GM19397 (cell line): Measurements from ENCODE around the gene DBF4B.
"Not testable (repeated sequence)": the region's sequence is repeated elsewhere in the genome, so short reads cannot be mapped to it uniquely, and the experiment has no call there.

ENCODE experiments used
- ATAC-seq: cut with Tn5 transposase; IDR thresholded peaks from one replicate; pipeline ENCODE4 v1.9.1; 2021; ENCODE audit warnings: mild to moderate bottlenecking, moderate library complexity; ENCODE audit not compliant: unreplicated experiment

The DBF4B gene, protein sequence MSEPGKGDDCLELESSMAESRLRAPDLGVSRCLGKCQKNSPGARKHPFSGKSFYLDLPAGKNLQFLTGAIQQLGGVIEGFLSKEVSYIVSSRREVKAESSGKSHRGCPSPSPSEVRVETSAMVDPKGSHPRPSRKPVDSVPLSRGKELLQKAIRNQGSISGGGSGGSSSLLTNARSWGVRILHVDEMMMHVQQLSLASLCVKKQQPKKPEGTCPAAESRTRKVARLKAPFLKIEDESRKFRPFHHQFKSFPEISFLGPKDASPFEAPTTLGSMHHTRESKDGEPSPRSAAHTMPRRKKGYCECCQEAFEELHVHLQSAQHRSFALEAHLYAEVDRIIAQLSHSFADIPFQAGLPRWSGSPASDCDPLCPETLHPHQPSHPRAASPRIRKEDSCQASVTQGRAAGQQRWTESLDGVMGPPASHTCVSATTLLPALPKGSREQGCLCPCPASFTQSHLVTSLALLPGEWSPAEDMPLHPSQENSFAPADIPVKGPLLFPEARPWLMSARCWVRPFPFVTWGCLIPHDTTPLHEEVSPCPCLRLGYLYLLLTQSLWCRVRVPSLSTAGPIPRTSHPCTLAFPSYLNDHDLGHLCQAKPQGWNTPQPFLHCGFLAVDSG

DNA sequence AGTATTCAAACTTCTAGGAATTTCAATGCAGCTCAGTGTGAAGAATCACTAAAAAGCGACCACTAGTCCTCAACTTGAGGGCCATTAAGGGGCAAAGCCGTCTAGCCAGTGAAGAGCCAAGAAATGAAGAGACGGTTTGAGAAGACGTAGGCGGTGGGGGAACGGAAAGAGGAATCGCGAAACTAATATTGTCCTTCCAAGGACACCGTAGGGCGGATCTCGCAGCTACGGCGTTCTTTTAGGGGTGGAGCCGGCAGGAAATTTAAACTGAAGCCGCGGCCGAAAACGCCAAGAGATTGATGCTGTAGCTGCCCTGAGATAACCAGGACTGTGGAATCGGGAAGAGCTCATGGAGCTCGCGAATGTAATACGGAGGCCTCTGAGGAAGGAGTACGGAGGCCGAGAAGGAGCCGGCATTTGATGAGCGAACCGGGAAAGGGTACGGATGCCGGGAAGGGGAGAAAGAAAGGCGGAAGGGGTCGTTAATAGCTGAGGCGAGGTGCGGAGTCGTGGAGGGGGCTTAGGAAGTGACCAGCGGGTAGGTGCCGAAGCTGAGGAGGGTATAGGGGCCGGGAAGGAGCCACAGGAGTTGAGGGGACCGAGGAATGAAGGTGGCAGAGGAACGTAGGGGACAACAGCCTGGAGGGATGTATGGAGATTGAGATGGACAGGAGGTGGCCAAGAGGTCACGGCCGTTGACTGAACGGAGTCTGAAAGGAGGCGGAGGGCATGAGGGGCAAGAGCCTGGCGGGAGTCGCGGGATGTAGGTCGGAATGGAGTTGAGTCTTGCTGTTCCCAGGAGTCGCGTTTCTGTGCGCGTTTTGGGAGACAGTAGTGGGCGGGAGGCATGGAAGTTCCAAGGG is at the start of gene DBF4B:
DBF4B (plus strand) TSS at position 265 of the 863 bp plus-strand sequence; CDS start at position 421, 156 bp downstream.
- ATAC-seq = peak; percentile 61

DNA sequence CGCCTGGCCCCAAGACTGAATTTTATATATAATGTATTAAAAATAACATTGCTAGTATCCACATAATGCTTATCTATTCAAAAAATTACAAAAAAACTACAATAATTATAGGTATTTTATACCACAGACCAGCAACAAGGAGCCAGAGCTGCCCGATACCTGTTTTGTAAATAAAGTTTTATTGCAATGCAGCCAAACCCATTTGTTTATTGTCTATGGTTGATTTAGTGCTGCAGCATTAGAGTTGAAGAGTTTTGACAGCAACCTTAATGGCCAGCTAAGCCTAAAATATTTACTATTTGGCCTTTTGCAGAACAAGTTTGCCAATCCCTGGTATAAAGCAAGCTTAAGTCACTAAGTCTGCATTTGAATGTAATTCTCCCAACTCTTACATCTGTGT is 46.6 kb upstream of the DBF4B start:
- no peak for ATAC-seq

DNA sequence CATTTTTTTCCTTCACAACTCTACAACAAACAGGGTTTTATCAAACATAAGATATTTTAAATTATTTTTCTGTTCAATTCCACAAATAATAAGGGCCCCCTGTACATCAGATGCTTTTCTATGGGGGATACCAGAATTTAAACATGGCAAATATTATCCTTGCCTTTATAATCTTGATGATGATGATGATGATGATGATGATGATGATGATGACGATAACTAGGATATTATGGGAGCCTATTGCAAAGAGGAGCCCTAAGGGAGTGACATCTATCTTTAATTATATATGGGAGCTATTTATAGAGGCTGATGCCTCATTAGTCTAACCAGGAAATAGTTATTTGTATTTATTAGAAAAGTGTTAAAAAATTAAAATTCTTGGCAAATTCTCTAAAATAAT is 45.4 kb upstream of the DBF4B start:
- ATAC-seq = no peak

DNA sequence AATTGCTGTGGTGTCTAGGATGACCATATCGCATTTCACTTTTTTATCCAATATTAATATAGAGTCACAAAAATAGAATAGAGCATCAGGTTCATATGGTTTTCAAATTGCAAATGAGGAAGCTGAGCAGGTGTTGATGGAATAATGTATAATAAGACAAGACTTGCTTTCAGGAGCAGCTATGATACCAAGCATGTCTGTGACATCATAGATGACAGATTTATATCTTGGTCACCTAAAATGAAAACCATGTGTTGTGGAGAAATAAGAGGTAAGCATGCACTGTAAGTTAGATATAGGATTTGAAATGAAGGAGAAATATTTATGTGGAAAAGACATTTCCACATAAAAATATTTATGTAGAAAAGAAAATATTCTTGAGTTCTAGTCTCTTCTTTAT is 43.6 kb upstream of the DBF4B start:
- no peak for ATAC-seq

DNA sequence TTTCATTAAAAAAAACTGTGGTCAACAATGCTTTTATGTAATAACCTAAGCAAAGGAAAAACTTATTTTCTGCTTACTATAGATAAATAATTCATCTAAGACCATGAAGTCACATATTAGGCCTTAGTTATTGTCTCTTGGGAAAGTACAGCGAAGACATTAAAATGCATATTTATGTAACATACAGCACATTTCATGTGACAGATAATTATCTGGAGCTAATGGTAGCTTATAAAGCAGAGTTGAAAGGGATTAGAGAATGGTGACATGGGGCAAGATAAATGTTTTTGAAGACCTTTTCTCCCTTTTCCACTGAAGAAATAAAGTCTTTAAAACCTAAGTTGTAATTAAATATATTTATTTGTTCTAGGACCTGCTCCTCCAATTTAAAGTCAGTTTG is 42.5 kb upstream of the DBF4B start:
- ATAC-seq = no peak

DNA sequence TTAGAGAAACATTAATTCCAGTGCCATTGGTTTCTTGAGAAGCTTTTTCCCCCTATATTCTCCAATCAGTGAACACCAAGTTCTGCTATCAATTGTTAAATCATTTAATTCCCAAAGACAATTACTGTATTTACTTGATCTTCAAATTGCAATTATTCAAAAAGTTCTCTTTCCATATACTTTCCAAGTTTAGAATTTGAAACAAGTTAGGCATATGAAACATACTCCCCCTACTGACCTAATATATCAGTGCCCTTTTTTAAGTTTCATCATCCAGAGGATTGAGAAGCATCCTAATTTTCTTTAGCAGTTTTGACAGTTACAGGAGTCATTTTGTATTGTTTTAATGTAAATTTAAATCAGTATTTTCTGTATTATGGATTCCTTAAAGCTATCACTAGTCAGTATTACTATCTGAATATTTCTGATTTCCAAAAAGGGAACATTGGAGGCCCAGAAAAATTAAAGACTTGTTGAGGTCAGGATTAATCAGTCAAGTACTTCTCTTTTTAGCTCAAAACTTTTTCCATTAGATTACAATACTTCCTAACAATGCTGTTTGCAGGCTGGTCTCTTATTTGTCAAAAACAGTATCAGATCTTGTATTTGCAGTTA is 35.9 kb upstream of the DBF4B start:
- no peak for ATAC-seq

DNA sequence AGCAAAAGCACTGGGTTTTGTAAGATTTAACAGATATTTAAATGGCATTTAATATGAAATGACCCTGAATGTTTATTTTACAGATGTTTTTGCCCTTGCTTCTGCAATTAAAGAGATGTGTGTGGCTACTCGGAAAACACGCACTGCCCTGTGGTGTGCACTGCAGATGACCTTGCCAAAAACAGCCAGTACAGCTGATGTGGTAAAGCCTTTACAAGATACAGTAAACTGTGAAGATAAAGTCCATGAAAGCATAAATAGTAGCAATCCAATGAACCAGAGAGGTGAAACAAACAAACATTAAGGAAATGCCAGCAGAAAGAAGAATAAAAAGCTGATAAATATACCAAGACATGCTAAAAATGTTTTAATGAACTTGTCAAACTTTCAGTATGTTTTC is 34.6 kb upstream of the DBF4B start:
- ATAC-seq = no peak

DNA sequence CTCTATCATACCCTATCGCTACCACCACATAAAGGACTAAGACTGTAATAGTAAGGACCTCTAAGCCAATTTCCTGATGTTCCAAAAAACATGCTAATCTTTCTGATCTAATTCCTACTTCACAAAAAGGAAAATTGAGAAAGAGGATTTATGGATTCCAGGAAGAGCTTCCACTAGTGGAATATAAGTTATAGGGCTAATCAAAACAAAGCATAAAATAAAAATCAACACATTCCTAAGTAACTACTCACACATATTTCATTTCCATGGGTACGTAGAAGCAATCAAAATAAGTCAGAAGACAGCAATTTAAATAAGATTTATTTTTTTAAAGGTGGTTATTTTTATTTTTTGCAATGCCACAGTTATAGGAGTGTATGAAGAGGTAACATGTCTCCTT is 31.3 kb upstream of the DBF4B start:
- ATAC-seq = no peak

DNA sequence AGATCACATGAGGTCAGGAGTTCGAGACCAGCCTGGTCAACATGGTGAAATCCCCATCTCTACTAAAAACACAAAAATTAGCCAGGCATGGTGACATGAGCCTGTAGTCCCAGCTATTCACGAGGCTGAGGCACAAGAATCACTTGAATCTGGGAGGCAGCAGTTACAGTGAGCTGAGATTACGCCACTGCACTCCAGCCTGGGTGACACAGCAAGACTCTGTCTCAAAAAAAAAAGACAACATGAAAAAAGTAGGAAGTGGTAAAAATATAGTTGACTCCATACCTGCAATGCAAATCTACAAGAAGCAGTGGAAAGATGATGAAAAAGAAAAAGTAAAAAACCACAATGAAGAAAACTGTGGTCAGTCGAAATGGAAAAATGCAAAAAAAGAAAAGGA is 25.2 kb upstream of the DBF4B start:
- ATAC-seq = not testable (repeated sequence)

DNA sequence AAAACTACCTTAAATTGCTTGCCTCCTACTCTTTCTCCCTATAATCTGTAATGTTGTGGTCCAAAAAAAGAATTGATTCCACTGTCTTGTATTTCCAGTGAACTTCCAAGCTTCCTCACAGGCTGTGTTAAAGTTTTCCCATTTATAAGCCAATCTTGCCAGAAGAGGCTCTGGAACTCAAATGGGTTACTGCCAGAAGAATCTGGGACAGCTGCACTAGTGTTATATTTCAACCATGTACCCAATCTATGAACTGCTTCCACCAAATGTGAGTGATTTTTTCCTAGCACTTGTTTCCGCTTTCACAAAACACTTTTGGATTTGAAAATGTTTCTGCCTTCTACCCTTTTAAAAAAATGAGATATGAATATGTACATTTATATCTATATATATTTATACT is 20.7 kb upstream of the DBF4B start:
- ATAC-seq = no peak

DNA sequence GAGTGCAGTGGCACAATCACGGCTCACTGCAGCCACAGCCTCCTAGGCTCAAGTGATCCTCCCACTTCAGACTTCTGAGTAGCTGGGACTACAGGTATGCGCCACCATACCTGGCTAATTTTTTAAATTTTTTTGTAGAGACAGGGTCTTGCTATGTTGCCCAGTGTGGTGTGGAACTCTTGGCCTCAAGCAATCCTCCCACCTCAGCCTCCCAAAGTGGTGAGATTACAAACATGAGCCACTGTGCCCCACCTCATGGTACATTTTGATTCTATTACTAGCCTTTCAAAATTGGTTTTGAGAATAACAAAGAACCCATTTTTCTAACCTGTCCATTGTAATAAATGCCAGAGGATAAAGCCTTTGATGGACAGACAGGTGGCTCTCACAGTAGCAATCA is 20.3 kb upstream of the DBF4B start:
- ATAC-seq = no peak

DNA sequence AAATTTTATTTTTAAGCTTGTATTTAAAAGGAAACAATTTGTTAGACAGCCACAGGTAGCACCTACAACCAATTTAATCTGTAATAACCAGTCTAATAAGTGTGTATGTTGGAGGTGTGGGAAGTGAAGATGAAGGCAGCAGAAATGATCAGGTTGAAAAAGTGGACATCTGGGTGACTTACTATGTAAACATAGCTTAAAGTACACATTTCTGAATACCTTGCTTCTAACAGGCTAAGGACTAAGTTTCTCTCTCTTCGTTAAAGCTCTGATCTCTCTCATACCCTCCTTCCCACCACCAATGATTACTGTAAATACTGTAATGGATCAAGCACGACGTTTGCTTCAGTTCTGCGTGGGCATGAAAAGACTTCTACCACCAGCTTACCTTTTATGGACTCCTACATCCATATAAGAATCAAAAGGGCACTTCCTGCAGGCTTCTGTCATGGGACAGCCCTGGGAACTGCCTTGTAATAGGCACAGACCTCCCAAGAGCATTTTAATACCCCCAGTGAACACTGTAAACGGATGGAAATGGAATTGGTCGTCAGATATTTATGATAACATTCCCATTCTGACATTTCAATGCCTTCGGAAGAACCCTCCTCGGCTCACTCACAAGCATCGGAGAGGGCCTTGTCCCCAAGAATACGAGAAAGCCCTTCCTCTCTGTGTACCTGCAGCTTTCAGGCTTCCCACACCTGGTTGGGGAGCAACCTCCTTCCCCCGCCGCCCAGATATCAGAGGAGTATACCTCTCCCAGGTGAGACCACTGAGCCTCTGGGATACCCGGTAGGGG is 19.6 kb upstream of the DBF4B start:
- no peak for ATAC-seq

DNA sequence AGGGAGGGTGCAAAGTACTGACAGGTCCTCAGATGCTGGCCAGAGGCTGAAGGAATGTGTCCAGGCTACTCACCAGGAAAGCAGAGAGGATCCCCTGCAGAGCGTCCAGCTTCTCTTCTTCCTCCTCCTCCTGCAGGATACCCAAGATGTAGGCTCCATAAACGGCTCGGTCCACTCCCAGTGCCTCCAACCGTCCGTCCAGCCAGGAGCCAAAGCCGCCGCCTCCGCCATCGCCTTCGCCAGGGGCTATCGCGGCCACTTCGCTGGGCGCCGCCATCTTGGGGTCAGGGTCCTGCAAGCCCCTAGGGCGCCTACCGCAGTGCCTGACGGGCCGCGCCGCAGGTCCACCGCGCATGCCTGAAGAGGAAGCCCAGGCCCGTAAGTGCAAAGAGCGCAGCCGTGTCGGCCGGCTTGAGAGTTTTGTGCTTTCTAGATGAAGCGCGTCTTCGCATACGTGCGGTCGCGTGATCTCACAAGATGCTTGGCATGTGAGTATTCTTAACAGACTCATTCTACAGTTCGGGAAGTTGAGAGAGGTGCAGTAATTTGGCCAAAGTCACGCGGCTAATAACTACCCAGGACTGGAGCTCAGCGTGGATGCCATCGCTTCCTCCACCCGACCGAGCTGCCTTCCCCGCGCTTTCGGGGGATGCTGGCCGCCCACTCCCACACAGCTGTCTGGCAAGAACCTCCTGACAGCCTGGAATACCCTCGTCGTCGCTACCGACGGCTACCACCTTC is 18.8 kb upstream of the DBF4B start, which contains the start of gene CCDC43:
CCDC43 (minus strand) TSS at position 300 of the 741 bp plus-strand sequence; CDS start at position 277, 23 bp downstream.
- ATAC-seq = peak; percentile 89

DNA sequence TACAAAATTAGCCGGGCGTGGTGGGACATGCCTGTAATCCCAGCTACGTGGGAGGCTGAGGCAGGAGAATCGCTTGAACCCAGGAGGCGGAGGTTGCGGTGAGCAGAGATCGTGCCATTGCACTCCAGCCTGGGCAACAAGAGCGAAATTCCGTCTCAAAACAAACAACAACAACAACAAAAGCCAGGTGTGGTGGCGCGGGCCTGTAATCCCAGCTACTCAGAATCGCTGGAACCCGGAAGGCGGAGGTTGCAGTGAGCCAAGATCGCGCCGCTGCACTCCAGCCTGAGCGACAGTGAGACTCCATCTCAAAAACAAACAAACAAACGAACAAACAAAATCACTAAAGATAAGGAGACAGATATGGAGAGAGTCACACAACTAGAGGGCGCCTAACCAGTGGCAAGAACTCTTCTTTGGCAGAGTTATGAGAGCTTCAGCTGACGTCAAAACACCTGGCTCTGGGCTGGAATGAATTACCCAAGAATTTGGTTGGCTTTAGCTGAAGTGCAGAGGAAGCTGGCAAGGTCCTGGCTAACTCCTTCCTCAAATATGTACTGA is 17.6 kb upstream of the DBF4B start:
- ATAC-seq = not testable (repeated sequence)

DNA sequence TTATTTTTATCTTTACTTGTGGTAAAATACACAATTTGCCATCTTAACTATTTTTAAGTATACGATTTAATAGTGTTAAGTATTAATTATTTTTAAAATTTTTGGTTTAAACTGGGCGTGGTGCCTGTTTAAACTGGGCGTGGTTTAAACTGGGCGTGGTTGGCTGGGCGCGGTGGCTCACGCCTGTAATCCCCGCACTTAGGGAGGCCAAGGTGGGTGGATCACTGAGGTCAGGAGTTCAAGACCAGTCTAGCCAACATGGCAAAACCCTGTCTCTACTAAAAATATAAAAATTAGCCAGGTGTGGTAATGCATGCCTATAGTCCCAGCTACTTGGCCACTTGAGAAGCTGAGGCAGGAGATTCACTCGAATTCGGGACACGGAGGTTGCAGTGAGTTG is 14.9 kb upstream of the DBF4B start:
- no peak for ATAC-seq

DNA sequence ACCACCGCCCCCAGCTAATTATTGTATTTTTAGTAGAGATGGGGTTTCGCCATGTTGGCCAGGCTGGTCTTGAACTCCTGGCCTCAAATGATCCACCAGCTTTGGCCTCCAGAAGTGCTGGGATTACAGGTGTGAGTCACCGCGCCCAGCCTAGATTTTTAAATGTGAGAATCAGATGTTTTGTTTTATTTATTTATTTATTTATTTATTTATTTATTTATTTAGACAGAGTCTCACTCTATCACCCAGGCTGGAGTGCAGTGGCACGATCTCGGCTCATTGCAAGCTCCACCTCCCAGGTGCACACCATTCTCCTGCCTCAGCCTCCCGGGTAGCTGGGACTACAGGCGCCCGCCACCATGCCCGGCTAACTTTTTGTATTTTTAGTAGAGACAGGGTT is 8.2 kb upstream of the DBF4B start:
- ATAC-seq = not testable (repeated sequence)

DNA sequence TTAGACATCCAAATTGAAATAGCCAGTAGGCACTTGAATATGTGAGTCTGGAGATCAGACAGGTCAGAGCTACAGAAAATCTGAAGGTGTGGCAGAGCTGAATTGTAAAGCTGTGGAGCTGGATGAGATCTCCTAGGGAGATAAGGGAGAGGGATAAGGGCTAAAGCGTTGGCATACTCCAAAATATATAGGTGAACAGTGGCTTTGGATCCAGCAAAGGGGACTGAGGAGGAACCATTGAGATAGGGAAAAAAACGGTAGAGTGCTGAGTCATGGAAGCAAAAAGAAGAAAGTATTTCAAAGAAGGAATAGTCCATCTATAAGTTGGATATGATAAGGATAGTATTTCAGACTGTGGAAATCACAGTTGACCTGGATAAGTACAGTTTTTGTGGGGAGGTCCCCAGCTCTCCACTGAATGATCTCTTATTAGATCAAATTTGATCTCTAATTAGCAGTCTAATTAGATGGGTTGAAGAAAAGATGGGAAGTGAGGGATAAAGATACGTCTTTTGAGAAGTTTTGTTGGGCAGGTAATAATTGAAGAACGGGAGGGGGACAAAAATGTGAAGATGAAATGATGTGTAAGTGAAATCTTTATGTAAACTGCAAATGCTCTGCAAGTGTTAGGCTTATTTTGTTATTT is 587 bp upstream of the DBF4B start:
- no peak for ATAC-seq

DNA sequence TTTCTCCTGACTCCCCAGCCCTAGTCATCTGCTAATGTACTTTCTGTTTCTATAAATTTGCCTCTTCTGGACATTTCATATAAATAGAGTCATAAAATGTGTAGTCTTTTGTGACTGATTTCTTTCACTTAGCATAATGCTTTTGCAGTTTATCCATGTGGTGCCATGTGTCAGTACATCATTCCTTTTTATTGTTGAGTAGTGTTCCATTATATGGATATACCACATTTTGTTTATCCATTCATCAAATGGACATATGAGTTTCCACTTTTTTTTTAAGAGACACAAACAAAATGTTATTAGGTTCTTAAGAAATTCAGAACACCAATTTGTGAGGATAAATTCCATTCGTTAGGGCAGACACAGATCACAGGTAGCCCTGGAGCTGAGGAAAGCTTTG is 11.0 kb downstream of the DBF4B start:
- no peak for ATAC-seq

DNA sequence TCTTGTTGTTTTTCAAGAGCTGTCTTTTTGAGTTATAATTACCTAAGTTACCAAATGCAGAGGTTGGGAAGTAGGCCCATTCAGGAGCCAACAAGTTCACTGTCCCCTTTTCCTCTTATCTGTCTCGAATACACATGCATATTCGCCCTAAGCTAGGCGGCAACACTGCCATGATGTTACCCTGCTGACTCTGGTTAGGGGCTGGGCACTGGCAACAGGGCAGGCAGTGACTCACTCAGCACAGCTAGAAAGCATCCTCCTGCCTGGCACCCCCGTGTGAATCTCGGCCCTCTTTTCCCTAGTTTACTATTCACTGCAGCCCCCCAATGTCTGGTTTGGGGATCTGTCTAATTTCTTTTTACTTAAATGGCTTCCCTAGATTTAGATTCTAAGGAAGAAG is 13.8 kb downstream of the DBF4B start:
- ATAC-seq = no peak
